Amniotic epithelial cell (primary cell): ENCODE data around the gene NRL.

ENCODE experiments used
- DNase-seq: peaks from one replicate; pipeline ENCODE4 v3.0.0-alpha.2; 2010; ENCODE audit warnings: low read depth

The NRL gene

DNA sequence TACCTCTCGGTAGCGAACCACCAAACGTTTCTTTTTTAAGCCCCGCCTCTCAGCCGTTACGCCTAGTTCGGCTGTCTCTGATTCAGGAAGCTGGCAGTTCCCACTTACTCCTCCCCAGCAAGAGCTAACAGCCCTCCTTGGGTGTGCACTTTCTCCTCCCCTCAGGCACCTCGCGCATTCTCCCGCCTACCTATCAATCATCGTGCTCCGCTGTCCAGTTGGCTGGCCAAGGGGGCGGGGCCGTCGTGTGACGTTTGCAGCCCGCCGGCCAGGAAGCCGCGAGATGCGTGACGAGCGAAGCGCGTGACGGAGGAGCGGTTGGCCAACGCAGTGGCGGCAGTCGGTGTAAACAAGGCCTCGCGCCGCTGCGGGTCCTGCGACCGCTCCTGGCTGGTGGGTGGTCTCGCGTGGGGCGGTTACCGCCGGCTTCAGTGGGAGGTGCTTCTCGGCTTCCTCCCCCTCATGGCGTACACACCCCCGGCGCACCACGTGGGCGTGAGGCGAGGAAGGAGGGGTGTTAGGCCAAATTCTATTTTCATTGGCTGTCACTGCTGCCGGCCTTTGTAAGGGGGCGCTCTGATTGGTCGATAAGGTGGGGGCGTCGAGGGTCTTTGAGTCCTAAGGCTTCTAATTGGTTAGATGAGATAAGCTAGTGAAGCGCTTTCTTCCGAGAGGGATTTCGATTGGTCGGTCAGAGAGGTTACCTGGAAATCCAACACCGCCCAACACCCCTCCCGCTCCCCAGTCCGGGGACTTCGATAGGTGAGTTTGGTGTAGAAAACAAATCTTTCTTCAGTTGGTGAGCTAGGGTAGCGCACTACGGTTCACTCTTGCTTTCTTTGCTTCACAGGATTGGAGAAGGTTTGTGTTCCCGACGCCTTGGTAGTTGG lies at the start of gene NRL, which contains the start of gene DCAF11:
Gene NRL (minus strand): TSS at position 418 of the 890 bp plus-strand sequence. CDS start 32,101 bp downstream, outside the sequence.
Gene DCAF11 (plus strand): TSS at position 246 of the 890 bp plus-strand sequence. CDS start 818 bp downstream, outside the sequence.
- peak; percentile 100 for DNase-seq

- DNase-seq, result peak; percentile 92
Measured at GRCh38 chr14:24162093-24162492, 47.3 kb upstream of the NRL start.

DNA sequence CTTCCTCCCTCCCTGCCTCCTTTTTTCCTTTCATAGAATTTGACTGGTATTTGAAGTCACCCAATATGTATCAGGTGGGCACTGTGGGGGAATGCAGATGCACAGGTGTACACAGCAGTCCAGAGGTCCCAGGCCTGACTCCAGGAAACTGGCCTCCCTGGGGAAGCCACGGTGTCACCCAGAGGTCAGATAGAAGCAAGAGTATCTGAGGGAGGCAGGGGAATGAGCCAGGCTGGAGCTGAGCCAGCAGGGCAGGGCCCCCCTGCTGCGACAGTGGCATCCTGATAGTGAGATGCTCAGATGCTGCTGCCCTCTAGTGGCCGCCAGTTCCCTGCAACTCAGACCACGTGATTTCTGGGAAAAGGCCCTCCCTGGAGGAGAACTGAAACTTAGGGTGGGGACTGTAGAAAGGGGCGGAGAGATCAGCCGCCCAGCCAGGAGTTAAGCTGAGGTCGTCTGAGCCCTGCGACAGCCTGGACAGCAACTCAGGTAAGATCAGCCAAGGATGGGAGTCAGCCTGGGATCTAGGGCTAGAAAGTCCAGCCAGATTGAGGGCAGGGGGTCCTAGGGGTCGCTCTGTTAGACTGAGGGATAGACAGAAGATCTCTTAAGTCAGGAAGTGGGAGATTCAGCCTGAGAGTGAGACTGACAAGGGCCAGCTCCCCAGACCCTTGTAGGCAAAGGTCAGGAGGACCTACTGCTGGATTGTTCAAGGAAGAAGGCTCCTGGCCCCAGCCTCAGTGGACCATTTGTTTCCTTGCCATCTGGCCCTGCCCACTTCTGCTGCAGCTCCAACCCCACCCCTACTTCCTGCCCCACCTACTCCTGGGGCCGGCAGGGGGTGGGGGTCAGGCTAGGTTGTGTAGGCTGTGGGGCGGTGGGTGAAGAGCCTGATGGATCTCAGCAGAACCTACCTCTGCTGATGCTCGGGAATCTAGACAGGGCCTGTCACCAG lies 46.4 kb upstream of the NRL start, which contains the start of gene IRF9:
Gene IRF9 (plus strand): TSS at position 416 of the 955 bp plus-strand sequence. CDS start 880 bp downstream, outside the sequence.
- DNase-seq, result peak; percentile 90

DNA sequence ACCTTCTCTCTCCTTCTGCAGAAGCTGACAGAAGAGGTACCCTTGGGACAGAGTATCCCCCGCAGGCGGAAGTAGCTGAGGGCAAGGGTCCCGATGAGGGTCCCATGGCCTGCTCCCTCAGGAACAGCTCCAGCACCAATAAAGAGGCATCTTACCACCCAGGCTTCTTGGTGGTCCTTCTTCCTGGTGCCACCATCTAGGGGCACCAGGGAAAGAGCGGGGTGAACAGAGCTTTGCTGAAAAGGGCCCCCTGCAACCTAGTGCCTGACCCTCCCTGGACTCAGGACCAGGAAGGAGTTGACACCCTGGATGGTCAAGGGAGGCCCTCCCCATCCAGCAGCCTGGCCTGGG lies 45.7 kb upstream of the NRL start:
- DNase-seq, result no peak

DNA sequence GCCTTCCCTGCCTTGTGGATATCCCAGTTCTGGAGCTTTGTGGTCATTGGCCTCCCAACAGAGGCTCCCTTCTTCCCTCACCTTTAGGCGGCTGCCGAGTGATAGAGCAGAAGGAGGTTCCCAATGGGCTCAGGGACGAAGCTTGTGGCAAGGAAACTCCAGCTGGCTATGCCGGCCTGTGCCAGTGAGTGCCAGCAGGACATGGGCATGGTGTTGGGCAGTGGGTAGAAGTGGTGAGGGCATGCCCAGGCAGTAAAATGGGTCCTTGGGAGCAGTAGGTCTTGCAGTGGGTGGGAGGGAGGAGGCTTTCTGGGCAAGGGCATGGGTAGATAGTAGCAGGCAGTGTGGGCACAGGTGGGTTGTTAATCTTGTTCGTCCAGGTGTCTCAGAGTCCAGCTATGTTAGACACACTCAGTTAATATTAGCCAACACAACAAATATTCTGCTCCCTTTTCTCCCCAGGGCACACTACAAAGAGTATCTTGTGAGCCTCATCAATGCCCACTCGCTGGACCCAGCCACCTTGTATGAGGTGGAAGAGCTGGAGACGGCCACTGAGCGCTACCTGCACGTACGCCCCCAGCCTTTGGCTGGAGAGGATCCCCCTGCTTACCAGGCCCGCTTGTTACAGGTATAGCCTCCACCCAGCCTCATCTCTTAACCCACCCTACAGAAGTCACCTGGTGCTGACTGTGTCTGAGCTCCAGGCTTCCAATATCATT lies 45.2 kb upstream of the NRL start:
- no peak for DNase-seq

GRCh38 chr14:24157331-24157730 lies 42.6 kb upstream of the NRL start:
- DNase-seq, result no peak

- no peak for DNase-seq
Measured at GRCh38 chr14:24156840-24157239, 42.1 kb upstream of the NRL start.

GRCh38 chr14:24155100-24155499 lies 40.4 kb upstream of the NRL start:
- no peak for DNase-seq

DNA sequence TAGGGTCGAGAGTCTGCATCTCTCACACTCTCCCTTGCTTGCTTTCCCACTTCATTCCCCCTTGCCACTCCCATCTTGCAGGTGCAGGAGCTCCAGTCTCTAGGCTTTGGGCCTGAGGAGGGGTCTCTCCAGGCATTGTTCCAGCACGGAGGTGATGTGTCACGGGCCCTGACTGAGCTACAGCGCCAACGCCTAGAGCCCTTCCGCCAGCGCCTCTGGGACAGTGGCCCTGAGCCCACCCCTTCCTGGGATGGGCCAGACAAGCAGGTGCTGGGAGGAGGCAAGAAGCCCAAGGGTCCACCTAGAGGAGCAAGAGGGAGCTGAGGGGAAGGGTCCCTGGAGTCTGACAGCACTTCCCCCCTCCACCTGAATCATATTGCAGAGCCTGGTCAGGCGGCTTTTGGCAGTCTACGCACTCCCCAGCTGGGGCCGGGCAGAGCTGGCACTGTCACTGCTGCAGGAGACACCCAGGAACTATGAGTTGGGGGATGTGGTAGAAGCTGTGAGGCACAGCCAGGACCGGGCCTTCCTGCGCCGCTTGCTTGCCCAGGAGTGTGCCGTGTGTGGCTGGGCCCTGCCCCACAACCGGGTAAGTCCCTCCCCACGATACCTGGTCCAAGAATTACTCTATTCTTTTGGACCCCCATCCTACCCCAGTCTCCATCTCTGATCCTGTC lies 36.8 kb upstream of the NRL start:
- no peak for DNase-seq

- no peak for DNase-seq
Measured at GRCh38 chr14:24150993-24151392, 36.2 kb upstream of the NRL start.

- DNase-seq, result no peak
Measured at GRCh38 chr14:24150567-24150966, 35.8 kb upstream of the NRL start.

GRCh38 chr14:24150061-24150460 lies 35.3 kb upstream of the NRL start:
- no peak for DNase-seq

GRCh38 chr14:24149302-24149969 lies 34.7 kb upstream of the NRL start:
- DNase-seq, result no peak

DNA sequence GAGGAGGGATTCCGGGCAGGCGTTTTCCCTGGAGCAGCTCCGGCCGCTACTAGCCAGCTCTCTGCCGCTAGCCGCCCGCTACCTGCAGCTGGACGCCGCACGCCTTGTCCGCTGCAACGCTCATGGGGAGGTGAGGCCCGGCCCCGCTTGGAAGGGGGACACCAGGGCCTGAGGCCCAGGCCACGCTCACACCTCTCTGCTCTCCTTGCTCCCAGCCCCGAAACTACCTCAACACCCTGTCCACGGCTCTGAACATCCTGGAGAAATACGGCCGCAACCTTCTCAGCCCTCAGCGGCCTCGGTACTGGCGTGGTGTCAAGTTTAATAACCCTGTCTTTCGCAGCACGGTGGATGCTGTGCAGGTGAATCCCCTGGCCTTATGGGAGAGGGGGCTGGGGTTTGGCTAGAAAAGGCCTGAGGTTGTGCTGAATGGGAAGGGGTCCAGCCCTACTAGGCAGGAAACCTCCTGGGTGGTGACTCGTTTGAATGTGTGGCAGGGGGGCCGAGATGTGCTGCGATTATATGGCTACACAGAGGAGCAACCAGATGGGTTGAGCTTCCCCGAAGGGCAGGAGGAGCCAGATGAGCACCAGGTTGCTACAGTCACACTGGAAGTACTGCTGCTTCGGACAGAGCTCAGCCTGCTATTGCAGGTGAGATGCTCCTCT lies 33.1 kb upstream of the NRL start:
- DNase-seq, result no peak

DNA sequence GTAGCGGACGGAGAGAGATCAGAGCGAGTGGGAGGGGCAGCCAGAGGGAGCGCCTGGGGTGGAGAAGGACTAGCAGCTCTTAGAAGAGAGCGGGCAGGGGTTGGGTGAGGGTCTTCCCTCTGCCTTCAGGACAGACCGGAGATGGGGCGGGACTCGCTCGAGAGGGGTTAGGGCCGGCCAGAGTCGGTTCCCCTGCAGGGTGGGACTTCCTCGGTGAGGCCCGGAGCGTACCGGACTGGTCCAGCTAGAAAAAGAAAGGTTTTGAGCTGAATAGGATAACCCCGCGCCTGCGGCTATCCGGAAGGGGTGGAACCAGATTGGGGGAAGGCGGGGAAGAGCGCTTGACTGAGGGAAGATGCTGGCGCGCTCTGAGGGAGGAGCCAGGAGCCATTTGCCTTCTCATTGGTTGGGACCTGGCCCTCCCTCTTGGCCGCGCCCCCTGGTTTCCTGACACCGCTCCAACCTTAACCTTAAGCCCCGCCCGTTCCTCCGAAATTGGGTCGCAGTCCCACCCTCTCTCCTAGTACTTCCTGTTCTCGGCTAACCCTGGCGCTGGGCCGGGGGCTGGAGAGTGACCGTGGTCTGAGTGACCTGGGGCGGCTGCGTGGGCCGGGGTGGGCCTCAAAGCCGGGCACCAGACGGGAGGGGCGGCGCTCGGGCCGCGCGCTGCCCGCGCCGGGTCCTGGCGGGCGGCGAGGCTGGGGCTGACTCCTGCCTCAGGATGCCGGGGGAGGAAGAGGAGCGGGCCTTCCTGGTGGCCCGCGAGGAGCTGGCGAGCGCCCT lies 32.4 kb upstream of the NRL start, which contains the start of gene RNF31:
Gene RNF31 (plus strand): TSS at position 521 of the 783 bp plus-strand sequence. CDS start 201 bp downstream, at position 722.
- peak; percentile 97 for DNase-seq

DNA sequence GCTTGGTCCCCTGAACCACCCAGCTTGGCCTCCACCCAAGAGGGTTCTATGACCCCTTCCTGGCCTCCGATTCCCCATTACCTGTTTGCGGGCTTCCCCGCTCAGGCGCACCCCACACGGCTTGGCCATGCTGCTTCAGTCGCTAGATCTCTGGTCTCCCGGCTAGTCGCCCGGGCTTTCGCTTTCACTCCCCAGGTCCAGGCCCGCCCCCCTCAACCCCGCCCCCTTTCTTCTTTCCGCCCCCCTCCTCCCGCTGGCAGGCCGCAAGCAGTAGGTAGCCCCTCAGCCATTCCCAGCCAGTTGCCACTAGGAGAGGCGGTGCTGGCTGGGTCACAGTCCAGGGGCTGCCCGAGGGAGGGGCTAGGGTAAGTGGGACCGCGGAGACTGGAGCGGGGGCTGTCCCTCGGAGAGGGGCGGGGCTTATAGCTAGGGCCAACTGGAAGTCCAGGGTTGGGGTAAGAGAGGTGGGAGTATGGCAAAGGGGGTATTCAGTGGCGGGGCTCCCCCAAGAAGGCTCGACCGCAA lies 31.8 kb upstream of the NRL start, which contains the start of gene PSME2:
Gene PSME2 (minus strand): TSS at position 158 of the 525 bp plus-strand sequence. CDS start 29 bp downstream, at position 129.
- peak; percentile 96 for DNase-seq

- peak; percentile 68 for DNase-seq
Measured at GRCh38 chr14:24145690-24146452, 31.1 kb upstream of the NRL start.

GRCh38 chr14:24145219-24145618 lies 30.5 kb upstream of the NRL start:
- DNase-seq, result no peak
